GM10266 (cell line): Measurements from ENCODE around the gene PRDM11.

Experiments
- DNase-seq: peaks from one replicate; pipeline ENCODE4 v3.0.0; 2012; ENCODE audit errors: extremely low spot score
- CTCF ChIP-seq: IDR thresholded peaks from 2 replicates; pipeline ENCODE4 v1.5.1; 2012; ENCODE audit warnings: mild to moderate bottlenecking, low read depth; ENCODE audit not compliant: control insufficient read depth, insufficient read depth; ENCODE audit errors: missing control alignments

Gene PRDM11

GRCh38 chr11:45163956-45164575 is 17.6 kb downstream of the PRDM11 start:
- DNase-seq, result no peak
- TF ChIP-seq CTCF, result no peak

GRCh38 chr11:45165386-45165785 is 18.9 kb downstream of the PRDM11 start:
- no peak for DNase-seq
- no peak for TF ChIP-seq CTCF

GRCh38 chr11:45165806-45166603 is 19.6 kb downstream of the PRDM11 start:
- no peak for TF ChIP-seq CTCF

GRCh38 chr11:45166604-45166897 is 20.1 kb downstream of the PRDM11 start:
- no peak for DNase-seq
- TF ChIP-seq CTCF, result no peak

More at GRCh38 chr11:45165806-45166603, 19.6 kb downstream of the PRDM11 start:
- DNase-seq, result no peak

GRCh38 chr11:45167283-45167682 is 20.8 kb downstream of the PRDM11 start:
- no peak for TF ChIP-seq CTCF
- no peak for DNase-seq

GRCh38 chr11:45168366-45169130 is 22.1 kb downstream of the PRDM11 start:
- TF ChIP-seq CTCF, result no peak
- DNase-seq, result no peak

- TF ChIP-seq CTCF, result no peak
- DNase-seq, result no peak
Measured at GRCh38 chr11:45169310-45170072, 23.1 kb downstream of the PRDM11 start.
